ENCODE results near the gene ARG2. TPM values are rescaled to one million over a fixed set of nuclear protein-coding genes. Genes with fewer than 3 reads are reported as not detected.

The ARG2 gene
- total and polyA plus RNA-seq, 2 of the 4 experiments (the other 2 are of a cell fraction) = 1.1 to 2.5 TPM

- Histone ChIP-seq H3K27ac (ENCODE audit: insufficient read depth, low read length) (no peak overlapping the region), H3K79me1 (ENCODE audit: low read depth in 1 of 2, low read length in 2 of 2) (no peaks in the 10 kb centered on the region), H3K9me1 (ENCODE audit: insufficient read depth, low read length) (peaks cover 6% of the 10 kb centered on the region), H2AK9ac (replicated peaks; ENCODE audit: low read depth, low read length, poor library complexity) (no peak overlapping the region), H2BK20ac (ENCODE audit: low read depth, low read length) (no peak overlapping the region), H3K4ac (ENCODE audit: low read depth, low read length) (no peak overlapping the region), H3K23ac (ENCODE audit: low read depth, low read length) (no peak overlapping the region), H2BK15ac (ENCODE audit: low read depth, low read length) (no peak overlapping the region), H3K56ac (ENCODE audit: extremely low read depth, insufficient read depth, low read length) (no peak overlapping the region), H3K36me3 (ENCODE audit: control insufficient read depth, insufficient read depth, low read length) (peaks cover 24% of the 10 kb centered on the region), H4K5ac (ENCODE audit: low read depth, low read length) (no peak overlapping the region), H3K4me3 (ENCODE audit: insufficient read depth, low read depth, low read length) (no peak overlapping the region), H3K9ac (ENCODE audit: low read depth, low read length) (no peak overlapping the region), H3K9me3 (ENCODE audit: control insufficient read depth, insufficient read depth, low read length) (no peaks in the 10 kb centered on the region), H2AFZ (replicated peaks; ENCODE audit: low read length, poor library complexity) (no peak overlapping the region), H4K20me1 (ENCODE audit: insufficient read depth, low read length) (no peaks in the 10 kb centered on the region), H3K14ac (replicated peaks; ENCODE audit: low read depth, low read length) (no peak overlapping the region), H2AK5ac (ENCODE audit: low read depth, low read length) (no peak overlapping the region), H2BK5ac (ENCODE audit: low read depth, low read length, poor library complexity, severe bottlenecking) (no peak overlapping the region), H3K27me3 (ENCODE audit: control insufficient read depth, insufficient read depth, low read length) (no peaks in the 10 kb centered on the region), H4K8ac (ENCODE audit: low read depth in 2 of 2, low read length in 2 of 2) (no peak overlapping the region), H3K18ac (ENCODE audit: low read depth, low read length) (no peak overlapping the region), H4K91ac (ENCODE audit: insufficient read depth, low read depth, low read length) (no peak overlapping the region), H2BK120ac (ENCODE audit: low read depth, low read length) (no peak overlapping the region), H3K4me2 (ENCODE audit: low read depth, low read length) (no peak overlapping the region), H3K4me1 (ENCODE audit: control insufficient read depth, insufficient read depth, low read length) (peaks cover 2% of the 10 kb centered on the region; the same call in 1 of the 2 replicates)
- TF ChIP-seq RAD21 (IDR thresholded peaks at IDR 0.05; ENCODE audit: low read length) (no peak), CHD1 (IDR thresholded peaks at IDR 0.05; ENCODE audit: low read depth, low read length) (no peak), BHLHE40 (IDR thresholded peaks at IDR 0.05; ENCODE audit: low read depth, low read length) (no peak), POLR2A (IDR thresholded peaks at IDR 0.05; ENCODE audit: low read depth, low read length) (no peak), ELK1 (IDR thresholded peaks at IDR 0.05; ENCODE audit: borderline replicate concordance, low read depth, low read length) (no peak), USF2 (IDR thresholded peaks at IDR 0.05; ENCODE audit: low read depth, low read length) (no peak), RFX5 (IDR thresholded peaks at IDR 0.05; ENCODE audit: low read depth, low read length) (no peak), RCOR1 (IDR thresholded peaks at IDR 0.05; ENCODE audit: insufficient replicate concordance, low read length) (no peak), SMC3 (IDR thresholded peaks at IDR 0.05; ENCODE audit: low read depth, low read length) (no peak), CTCF (conservative IDR thresholded peaks at IDR 0.05; ENCODE audit: low read depth, low read length) (no peak), NFE2L2 (IDR thresholded peaks at IDR 0.05; ENCODE audit: low read depth, low read length) (no peak), MAZ (IDR thresholded peaks at IDR 0.05; ENCODE audit: borderline replicate concordance, low read depth, low read length) (no peak), MAFK (IDR thresholded peaks at IDR 0.05; ENCODE audit: low read depth, low read length) (no peak)
- intact Hi-C loops (cut with micrococcal nuclease) (no loop called here), in situ Hi-C loops (cut with MboI; ENCODE audit: low sequenced_read_pairs) (no loop called here), dilution Hi-C loops (cut with HindIII; ENCODE audit: low sequenced_read_pairs, unreplicated experiment) (no loop called here)
- no peak for DNase-seq
- ChIA-PET CTCF (no interaction called here), POLR2A (ENCODE audit: unreplicated experiment) (no interaction called here)
- ATAC-seq (ENCODE audit: low read depth) = no peak
- no TSS peak for BruUV-seq (replicated peaks)
- no CpG with 5 or more reads among the region's 3 CpGs for WGBS, 2 experiments (ENCODE audit: extremely low coverage in 2 of 2, insufficient read length in 1 of 2)
Observed at GRCh38 chr14:67646131-67646530, 26.4 kb downstream of the ARG2 start.

All from IMR-90 (cell line).